NCI-H2227 treated with DMSO at 0.1 percent for 48 hours (cell line): ENCODE data around the gene MXD4.

Experiments
- DNase-seq: peaks from one replicate; lab custom pipeline; 2025; lab: John Stamatoyannopoulos, UW

The MXD4 gene

GRCh38 chr4:2292646-2293108, 30.8 kb upstream of the MXD4 start:
- no peak for DNase-seq

DNA sequence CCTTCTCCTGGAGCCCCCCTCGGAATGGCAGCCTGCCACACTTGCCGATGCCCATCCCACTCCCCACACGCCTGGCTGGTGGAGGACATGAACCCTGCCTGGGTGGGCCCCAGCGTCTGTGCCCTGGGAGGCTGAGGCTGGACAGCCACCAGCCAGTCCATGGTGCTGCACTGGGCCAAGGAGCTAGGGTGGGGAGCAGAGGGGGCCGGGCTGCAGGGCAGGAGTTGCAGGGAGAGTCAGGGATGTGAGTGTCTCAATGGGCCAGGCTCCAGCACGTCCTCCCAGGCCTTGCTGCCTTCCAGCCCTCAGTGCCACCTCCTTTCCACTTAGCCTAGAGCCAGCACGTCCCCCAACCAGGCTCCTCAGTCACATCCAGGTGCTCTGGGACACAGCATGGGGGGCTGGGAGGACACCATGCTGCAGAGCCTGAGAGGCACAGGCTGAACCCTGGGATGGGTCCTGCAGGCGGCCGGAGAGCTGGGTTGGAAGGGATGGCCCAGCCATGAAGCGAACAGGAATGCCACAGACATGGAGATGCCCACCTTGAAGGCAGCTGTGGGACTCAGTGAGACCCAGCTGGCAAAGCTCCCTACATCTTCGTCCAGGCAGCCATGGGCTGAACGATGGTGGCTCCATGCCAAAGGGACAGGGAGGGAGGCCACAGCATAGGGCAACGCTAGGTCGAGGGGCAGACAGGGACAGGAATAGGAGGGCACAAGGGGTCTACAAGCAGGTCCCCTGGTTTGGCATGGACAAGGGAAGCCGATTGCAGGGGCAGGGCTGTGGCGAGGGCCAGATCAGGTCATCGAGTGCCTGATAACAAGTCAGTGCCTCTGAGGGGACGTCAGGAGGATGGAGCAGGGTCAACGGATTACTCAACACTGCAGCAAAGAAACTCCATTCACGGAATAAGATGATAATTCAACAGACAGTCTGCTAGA, 30.1 kb upstream of the MXD4 start:
- DNase-seq, result no peak

GRCh38 chr4:2290974-2291704, 29.2 kb upstream of the MXD4 start:
- DNase-seq, result no peak

DNA sequence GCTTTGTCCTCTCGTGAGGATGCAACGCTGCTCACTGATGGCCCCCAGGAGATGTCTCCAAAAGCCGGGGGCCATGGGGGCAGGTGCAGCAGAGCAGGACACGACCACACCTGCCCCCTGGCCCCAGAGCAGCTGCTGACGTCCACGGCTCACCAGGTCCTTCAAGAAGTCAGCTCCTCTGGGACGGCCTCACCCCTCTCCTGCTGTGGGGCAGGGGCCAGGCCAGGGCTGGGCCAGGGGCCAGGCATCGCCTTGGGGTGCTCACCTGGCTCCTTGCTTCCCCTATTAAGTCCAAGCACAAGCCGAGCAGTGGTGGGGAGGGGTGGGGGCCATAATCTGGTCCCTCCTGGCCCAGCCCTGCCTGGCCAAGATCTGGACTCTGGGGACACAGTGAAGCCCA, 28.6 kb upstream of the MXD4 start:
- DNase-seq, result no peak

GRCh38 chr4:2289955-2290333, 28.0 kb upstream of the MXD4 start:
- DNase-seq, result no peak

GRCh38 chr4:2289311-2289954, 27.5 kb upstream of the MXD4 start:
- DNase-seq, result no peak

GRCh38 chr4:2288051-2288541, 26.2 kb upstream of the MXD4 start:
- DNase-seq, result no peak

DNA sequence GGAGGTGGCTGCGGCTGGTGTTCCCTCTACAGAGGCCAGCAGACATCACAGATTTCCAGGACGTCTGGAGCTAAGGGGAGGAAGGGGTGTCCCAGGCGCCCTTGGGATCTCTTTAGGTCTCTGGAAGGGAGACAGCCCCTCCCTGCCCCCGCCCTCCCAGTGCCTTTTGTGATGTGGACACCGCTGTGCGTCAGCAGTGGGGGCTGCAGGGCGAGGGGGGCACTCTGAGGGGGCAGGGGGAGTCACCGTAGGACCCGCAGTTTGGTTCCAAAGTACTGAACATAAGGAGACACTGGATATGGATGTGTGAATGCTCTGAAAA, 25.6 kb upstream of the MXD4 start:
- DNase-seq, result no peak

GRCh38 chr4:2286904-2287593, 25.1 kb upstream of the MXD4 start:
- DNase-seq, result no peak

GRCh38 chr4:2285613-2286381, 23.9 kb upstream of the MXD4 start:
- DNase-seq, result no peak

- DNase-seq, result no peak
Measured at GRCh38 chr4:2284934-2285612, 23.2 kb upstream of the MXD4 start.

DNA sequence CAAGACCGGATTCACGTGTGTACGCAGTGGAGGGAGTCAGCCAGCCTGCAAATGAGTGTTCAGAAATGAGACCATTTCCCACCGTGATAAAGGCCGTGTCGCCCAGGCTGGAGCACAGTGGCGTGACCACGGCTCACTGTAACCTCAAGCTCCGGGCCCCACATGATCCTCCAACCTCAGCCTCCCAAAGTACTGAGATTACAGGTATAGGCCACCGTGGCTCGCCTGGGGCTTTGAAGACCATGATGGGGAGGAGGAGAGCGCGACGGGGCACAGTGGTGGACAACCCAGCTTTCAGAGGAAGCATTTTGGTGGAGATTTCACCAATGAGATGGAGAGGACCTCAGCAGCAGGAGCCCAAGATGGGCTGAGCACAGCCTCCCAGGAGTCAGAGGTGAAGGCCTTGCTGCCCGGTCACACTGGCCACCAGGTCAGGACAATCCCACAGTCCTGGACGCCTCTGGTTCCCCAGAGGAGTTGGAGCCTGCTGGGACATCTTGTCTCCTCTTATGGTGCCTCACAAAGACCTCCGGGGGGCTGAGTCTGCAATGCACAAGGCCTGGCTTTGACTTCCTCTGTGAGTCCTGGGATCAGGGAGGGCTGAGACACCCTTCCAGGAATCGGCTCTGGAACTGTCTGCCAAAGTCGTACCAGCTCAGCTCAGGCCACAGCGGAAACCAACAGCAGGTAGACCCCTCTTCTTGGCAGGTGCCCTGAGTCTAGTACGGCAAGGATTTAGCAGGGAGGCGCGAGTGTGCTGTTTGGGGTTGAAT, 22.4 kb upstream of the MXD4 start:
- DNase-seq, result no peak

GRCh38 chr4:2283199-2283711, 21.3 kb upstream of the MXD4 start:
- DNase-seq, result no peak

GRCh38 chr4:2281575-2282343, 19.9 kb upstream of the MXD4 start:
- DNase-seq, result no peak

DNA sequence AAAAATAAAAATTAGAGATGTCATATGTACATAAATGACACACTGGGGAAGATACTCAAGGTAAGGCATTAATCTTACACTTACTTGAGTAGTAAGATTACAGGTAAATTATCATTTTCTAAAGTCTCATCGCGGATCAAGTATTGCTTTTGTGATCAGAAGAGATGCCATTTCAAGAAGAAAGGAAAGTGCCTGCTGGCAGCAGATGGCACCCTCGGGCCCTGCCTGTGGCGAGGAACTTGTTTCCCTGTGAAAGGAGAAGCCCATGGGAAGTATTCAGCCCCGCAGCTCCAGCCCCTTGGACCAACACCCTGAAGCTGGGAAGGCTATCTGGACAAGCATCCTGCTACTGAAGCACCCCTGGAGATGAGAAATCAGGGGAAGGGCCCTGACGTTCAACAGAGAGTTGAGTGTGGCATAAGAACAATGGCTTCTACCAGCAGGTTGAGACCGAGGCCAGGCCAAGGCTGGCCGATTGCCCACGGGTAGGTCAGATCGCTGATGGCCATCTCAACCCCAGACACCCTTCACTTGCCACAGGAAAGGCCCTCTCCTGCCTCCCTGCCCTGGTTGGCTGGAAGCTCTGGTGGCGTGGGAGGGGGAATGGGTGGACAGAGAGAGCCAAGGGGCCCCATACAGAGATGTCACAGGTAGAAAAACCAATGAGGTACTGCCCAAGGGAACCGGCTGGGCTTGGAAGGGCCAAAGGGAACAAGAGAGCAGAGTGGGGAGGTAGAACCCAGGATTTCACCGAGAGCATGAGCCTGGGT, 18.8 kb upstream of the MXD4 start:
- no peak for DNase-seq

DNA sequence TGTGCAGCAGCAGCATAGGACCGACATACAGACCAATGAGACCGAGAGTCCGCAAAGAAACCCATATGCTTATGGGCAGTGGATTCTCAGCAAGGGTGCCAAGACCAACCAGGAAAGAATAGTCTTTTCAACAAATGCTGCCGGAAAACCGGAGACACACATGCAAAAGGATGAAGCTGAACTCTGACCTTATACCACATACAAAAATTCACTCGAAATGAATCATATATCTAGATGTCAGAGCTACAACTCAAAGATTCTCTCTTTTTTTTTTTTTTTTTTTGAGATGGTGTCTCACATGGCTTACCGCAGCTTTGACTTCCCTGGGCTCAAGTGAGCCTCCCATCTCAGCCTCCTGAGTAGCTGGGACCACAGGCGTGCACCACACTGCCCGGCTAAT, 16.0 kb upstream of the MXD4 start:
- no peak for DNase-seq

- no peak for DNase-seq
Measured at GRCh38 chr4:2276581-2277325, 14.8 kb upstream of the MXD4 start.
